ENCODE results near the gene GHRHR. TPM values are rescaled to one million over a fixed set of nuclear protein-coding genes. Genes with fewer than 3 reads are reported as not detected.

Gene GHRHR
- total RNA-seq, 4 donors from 2014 or later = not detected

GRCh38 chr7:30997316-30997715 lies 33.6 kb downstream of the GHRHR start:
- TF ChIP-seq, protein P1, sequence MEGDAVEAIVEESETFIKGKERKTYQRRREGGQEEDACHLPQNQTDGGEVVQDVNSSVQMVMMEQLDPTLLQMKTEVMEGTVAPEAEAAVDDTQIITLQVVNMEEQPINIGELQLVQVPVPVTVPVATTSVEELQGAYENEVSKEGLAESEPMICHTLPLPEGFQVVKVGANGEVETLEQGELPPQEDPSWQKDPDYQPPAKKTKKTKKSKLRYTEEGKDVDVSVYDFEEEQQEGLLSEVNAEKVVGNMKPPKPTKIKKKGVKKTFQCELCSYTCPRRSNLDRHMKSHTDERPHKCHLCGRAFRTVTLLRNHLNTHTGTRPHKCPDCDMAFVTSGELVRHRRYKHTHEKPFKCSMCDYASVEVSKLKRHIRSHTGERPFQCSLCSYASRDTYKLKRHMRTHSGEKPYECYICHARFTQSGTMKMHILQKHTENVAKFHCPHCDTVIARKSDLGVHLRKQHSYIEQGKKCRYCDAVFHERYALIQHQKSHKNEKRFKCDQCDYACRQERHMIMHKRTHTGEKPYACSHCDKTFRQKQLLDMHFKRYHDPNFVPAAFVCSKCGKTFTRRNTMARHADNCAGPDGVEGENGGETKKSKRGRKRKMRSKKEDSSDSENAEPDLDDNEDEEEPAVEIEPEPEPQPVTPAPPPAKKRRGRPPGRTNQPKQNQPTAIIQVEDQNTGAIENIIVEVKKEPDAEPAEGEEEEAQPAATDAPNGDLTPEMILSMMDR (IDR thresholded peaks at IDR 0.05; ENCODE audit: low read depth) = no peak

- TF ChIP-seq, protein P1 (IDR thresholded peaks at IDR 0.05; ENCODE audit: low read depth) = no peak
These were observed 34.4 kb downstream of the GHRHR start for GRCh38 chr7:30998180-30998579.

- TF ChIP-seq, protein P1 (IDR thresholded peaks at IDR 0.05; ENCODE audit: low read depth) = no peak
These were observed 36.5 kb downstream of the GHRHR start for GRCh38 chr7:31000161-31000693.

- TF ChIP-seq, protein P1 (IDR thresholded peaks at IDR 0.05; ENCODE audit: low read depth) = no peak
These were observed 37.0 kb downstream of the GHRHR start for GRCh38 chr7:31000779-31001178.

DNA sequence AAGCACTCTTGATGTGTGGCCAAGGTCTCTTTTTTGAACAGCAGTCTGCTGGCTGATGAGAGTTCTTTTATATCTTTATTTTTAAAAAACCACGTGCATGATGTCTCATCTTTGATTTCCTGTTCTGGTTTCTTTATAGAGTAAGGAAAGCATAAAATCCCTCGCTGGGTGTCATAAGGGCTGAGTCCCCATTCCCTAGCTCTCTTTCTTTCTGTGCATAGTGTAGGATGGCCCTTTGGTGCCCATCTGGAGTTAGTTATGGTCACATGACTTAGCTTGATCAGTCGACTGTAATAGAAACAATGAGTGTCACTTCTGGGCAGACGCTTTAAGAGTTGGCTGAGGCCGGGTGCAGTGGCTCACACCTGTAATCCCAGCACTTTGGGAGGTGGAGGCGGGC lies 38.5 kb downstream of the GHRHR start:
- TF ChIP-seq, protein P1 (IDR thresholded peaks at IDR 0.05; ENCODE audit: low read depth) = no peak

DNA sequence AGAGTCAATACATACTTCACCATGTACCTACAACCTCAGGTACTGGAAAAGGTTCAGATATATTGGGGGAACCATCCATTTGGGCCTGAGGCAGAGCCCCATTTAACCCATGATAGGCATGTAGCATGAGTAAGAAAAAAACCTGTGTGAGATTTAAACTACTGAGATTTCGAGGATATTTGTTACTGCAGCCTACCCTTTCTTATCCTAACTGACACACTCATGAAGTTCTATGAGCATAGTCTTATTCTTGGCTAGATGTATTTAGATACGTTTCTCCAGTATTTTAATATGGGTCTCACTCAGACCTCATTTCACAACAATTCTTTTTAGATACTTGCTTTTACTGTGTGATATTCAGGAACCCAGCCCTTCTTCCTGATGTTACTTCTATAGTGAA lies 39.3 kb downstream of the GHRHR start:
- TF ChIP-seq, protein P1 (IDR thresholded peaks at IDR 0.05; ENCODE audit: low read depth) = no peak

- TF ChIP-seq, protein P1 (IDR thresholded peaks at IDR 0.05; ENCODE audit: low read depth) = no peak
These were observed 40.0 kb downstream of the GHRHR start for GRCh38 chr7:31003721-31004120.
